Measurements from ENCODE around the gene BRD4. TPM values are rescaled to one million over a fixed set of nuclear protein-coding genes. Genes with fewer than 3 reads are reported as not detected.

Gene BRD4
- total RNA-seq, 1 donor from 2014 or later = 67.4 TPM

DNA sequence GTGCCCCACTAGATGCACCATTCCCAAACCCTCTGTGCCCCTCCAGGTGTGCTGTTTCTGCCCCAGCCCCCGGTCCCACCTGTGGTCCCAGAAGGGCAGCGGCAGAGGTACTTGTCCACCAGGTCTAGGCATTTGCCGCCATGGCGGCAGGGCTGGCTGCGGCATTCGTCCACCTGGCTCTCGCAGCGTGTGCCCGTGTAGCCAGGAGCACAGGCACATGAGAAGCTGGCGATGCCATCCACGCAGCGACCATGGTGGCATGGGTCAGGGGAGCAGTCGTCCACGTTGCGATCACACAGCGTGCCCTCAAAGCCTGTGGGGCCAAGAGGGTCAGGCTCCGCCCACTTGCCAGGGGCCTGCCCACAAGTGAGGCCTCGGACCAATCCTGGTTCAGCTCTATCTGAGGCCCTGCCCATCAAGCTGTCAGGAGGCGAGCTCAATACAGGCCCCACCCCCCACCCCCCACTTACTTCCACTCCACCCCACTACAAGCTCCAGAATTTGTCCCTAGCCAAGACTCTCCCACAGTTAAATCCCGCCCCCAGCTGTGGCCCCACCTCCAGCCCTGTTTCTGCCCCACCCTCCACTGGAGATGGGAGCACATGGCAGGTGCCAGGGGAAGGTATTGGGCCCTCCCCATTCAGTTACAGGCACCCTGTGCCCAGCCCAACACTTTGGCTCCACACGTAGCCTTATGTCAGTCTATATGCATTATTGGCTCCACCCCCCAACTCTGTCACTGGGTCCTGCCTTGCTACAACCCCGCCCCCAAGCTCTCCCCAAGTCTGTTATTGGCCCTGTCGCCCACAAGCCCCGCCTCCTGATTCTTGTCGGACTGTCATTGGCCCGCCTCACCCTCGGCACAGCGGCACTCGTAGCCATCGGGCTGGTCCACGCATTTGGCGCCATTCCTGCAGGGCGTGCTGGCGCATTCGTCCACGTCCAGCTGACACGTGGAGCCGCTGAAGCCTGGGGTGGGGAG, 145.0 kb downstream of the BRD4 start:
- no peak for ATAC-seq
- DNase-seq = no peak
- intact Hi-C loops (cut with micrococcal nuclease) = no loop called here

Other genes with a start within 250 kb of the BRD4 start
- 15.1 TPM for gene SYDE1, start 225.1 kb downstream of the BRD4 start, total RNA-seq
- 22.8 TPM for gene NOTCH3, start 131.5 kb downstream of the BRD4 start, total RNA-seq
- not detected for gene EPHX3, start 100.1 kb downstream of the BRD4 start, total RNA-seq
- gene AKAP8, start 47.2 kb upstream of the BRD4 start, total RNA-seq = 24.0 TPM
- 82.5 TPM for gene AKAP8L, start 86.4 kb upstream of the BRD4 start, total RNA-seq
- gene WIZ, start 117.4 kb upstream of the BRD4 start, total RNA-seq = 32.2 TPM
- gene RASAL3, start 132.0 kb upstream of the BRD4 start, total RNA-seq = 2.0 TPM
- not detected for gene PGLYRP2, start 147.0 kb upstream of the BRD4 start, total RNA-seq
- gene CYP4F22, start 176.0 kb upstream of the BRD4 start, total RNA-seq = not detected

Measured in left ventricle myocardium superior (tissue), 1 donor.